Measurements from ENCODE around the gene SLC39A6. TPM values are rescaled to one million over a fixed set of nuclear protein-coding genes. Genes with fewer than 3 reads are reported as not detected.

Gene SLC39A6
- total and polyA plus RNA-seq, 12 donors: 4.3 to 79.1 (median 39.2) TPM

DNA sequence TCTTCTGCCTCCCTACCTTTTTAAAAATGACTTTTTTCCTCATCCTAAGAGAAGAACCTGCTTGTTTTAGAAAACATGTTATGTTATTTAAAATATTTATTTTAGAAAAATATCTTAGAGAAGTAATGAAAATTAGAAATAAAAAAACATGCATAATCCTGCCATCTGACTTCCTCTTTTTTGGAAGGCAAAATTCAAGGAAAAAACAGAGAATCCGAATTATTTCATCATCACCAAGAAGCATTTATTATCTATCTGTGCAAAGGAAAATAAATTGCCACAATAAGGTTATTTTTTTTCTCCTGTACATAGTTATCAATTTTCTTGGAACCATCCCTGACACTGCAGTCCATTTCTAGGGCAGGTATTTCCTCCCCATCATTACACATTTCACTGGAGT is 14.4 kb downstream of the SLC39A6 start:
- Histone ChIP-seq H3K4me3 (no peak overlapping the region), H3K27me3 (no peaks in the 10 kb centered on the region), H3K9me3 (replicated peaks in 1 of 3) (no peaks in the 10 kb centered on the region), H3K36me3 (replicated peaks in 1 of 2) (peaks cover 0 to 48% of the 10 kb centered on the region in 2 donors), H3K27ac (no peak overlapping the region), H3K4me1 (replicated peaks in 1 of 2) (no peaks in the 10 kb centered on the region)
- intact Hi-C loops (cut with DNase I): no loop called here
- WGBS, 4 donors: 74 to 87% (median 79%) methylated on average over 1 of the region's 1 CpG
- TF ChIP-seq, protein P1, sequence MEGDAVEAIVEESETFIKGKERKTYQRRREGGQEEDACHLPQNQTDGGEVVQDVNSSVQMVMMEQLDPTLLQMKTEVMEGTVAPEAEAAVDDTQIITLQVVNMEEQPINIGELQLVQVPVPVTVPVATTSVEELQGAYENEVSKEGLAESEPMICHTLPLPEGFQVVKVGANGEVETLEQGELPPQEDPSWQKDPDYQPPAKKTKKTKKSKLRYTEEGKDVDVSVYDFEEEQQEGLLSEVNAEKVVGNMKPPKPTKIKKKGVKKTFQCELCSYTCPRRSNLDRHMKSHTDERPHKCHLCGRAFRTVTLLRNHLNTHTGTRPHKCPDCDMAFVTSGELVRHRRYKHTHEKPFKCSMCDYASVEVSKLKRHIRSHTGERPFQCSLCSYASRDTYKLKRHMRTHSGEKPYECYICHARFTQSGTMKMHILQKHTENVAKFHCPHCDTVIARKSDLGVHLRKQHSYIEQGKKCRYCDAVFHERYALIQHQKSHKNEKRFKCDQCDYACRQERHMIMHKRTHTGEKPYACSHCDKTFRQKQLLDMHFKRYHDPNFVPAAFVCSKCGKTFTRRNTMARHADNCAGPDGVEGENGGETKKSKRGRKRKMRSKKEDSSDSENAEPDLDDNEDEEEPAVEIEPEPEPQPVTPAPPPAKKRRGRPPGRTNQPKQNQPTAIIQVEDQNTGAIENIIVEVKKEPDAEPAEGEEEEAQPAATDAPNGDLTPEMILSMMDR (IDR thresholded peaks at IDR 0.05): no peak
- TF ChIP-seq POLR2A (IDR thresholded peaks at IDR 0.05): no peak
- no peak for DNase-seq

DNA sequence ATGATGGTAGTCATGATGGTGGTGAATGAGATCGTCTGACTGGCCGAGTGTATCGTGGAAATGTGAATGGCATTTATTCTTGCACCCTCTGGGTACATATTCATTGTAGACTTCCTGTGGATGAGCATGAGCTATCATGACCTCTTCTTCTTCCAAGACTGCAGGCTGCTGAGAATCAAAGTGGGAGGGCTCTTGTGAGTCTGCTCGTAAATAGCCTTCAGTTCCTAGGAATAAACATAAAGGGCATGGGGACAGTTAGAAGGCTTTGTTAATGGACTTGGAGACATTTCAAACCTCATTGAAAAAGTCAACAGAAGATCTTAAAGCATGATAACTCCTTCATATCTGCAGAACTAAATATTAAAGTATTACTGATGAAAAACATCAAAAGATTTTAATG is 14.9 kb downstream of the SLC39A6 start:
- intact Hi-C loops (cut with DNase I): no loop called here
- WGBS, 4 donors: 81 to 88% (median 84%) methylated on average over 4 of the region's 4 CpGs
- Histone ChIP-seq H3K36me3 (replicated peaks in 1 of 2) (peaks cover 0 to 48% of the 10 kb centered on the region in 2 donors), H3K4me3 (no peak overlapping the region), H3K9me3 (replicated peaks in 1 of 3) (no peaks in the 10 kb centered on the region), H3K4me1 (replicated peaks in 1 of 2) (no peaks in the 10 kb centered on the region), H3K27ac (no peak overlapping the region), H3K27me3 (no peaks in the 10 kb centered on the region)
- no peak for TF ChIP-seq POLR2A (IDR thresholded peaks at IDR 0.05)
- TF ChIP-seq, protein P1 (IDR thresholded peaks at IDR 0.05): no peak
- DNase-seq: no peak

DNA sequence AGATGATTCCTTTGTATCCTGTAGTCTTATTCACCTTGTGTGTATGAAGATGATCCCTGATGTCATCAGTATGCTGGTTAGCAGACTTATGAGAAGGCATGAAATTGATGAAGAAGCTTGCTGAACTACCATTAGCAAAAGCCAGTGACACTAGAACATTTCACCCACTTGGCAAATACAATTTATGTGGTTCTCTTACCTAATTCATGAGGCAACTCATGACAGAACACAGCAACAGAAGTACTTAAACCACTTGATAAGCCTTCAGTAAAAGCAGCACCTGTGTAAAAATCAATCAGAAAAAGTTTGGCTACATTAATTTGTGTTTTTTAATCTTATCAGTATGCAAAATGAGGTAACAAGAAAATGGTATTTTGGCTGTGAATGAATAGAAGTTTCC is 16.8 kb downstream of the SLC39A6 start:
- intact Hi-C loops (cut with DNase I): no loop called here
- DNase-seq: no peak
- H3K27me3 ChIP-seq: no peaks in the 10 kb centered on the region
- no peaks in the 10 kb centered on the region for H3K9me3 ChIP-seq (replicated peaks in 1 of 3)
- H3K4me3 ChIP-seq: no peak overlapping the region
- TF ChIP-seq, protein P1 (IDR thresholded peaks at IDR 0.05): no peak
- peaks cover 0 to 53% of the 10 kb centered on the region in 2 donors for H3K36me3 ChIP-seq (replicated peaks in 1 of 2)
- H3K4me1 ChIP-seq (replicated peaks in 1 of 2): no peaks in the 10 kb centered on the region
- H3K27ac ChIP-seq: no peak overlapping the region

DNA sequence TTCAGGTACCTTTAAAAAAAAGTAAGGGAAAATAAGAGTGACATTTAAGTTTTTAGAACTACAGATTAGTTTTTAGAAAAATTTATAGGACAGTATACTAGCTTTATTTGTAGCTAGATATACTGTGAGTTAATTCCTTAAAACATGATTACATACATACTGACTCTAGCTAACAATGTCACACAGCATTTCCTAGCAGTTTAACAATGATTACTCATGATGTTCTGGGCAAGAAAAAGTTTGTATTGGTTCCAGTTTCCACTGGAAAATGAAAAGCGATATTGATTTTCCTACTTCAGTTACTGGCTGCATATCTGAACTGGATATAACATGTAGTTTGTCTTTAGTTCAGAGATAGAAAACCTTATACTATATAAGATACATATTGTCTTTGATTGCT is 19.4 kb downstream of the SLC39A6 start:
- intact Hi-C loops (cut with DNase I): no loop called here

More for the DNA sequence above, 19.4 kb downstream of the SLC39A6 start:
- WGBS, 4 donors: 90 to 100% (median 93%) methylated on average over 1 of the region's 1 CpG
- H3K4me3 ChIP-seq: no peak overlapping the region
- no peak for DNase-seq
- no peaks in the 10 kb centered on the region for H3K4me1 ChIP-seq (replicated peaks in 1 of 2)
- no peaks in the 10 kb centered on the region for H3K27me3 ChIP-seq
- H3K9me3 ChIP-seq (replicated peaks in 1 of 3): no peaks in the 10 kb centered on the region
- peaks cover 0 to 44% of the 10 kb centered on the region in 2 donors for H3K36me3 ChIP-seq (replicated peaks in 1 of 2)
- TF ChIP-seq POLR2A (IDR thresholded peaks at IDR 0.05): no peak
- TF ChIP-seq, protein P1 (IDR thresholded peaks at IDR 0.05): no peak
- H3K27ac ChIP-seq: no peak overlapping the region

Data from adrenal gland (tissue), 12 donors.